A549 treated with Mapracorat at 1 μM for 4 hours (cell line): ENCODE results near the gene NUPR2. TPM values are rescaled to one million over a fixed set of nuclear protein-coding genes. Genes with fewer than 3 reads are reported as not detected.

Source experiments
- total RNA-seq: library from RNA; stranded (reverse); fragments of 200-300 nt; extraction: Qiagen RNA extraction; gene quantifications from 5 replicates; pipeline ENCODE4 v1.2.3, GENCODE V29; 2022

NUPR2 gene
- total RNA-seq, result not detected in 5 replicates

DNA sequence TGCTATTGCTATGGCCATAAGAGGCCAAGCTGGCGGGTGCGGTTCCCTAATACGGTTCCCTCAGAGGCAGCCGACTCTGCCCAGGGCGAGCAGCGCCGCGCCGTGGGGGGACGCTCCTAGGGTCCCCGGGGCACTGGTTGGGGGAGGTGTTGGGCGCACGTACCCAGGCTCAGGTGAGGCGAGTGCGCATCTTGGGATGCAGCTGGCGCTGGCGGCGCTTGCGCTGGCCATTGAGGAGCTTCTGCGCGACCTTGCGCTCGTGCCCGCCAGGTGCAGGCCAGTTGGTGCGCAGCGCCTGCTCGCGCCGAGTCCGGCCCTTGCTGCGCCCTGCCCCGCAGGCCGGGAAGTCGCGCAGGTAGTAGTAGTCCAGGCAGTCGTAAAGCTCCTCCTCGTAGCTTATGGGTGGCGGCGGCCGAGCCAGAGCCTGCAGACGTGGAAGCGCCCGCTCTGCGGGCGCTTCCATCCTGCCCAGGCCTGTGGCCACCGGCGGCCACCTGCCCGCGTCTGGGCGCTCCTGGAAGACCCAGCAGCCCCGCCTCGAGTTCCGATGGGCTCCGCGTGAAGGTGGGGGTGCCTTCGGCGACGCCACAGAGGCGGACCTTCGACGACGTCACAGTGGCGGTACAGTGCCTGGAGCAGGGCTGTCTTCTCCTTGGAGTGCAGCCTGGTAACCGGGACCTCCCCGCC lies at the start of gene NUPR2:
TSS of gene NUPR2 (minus strand) at position 566 of the 687 bp plus-strand sequence. CDS start at position 463, 103 bp downstream.

DNA sequence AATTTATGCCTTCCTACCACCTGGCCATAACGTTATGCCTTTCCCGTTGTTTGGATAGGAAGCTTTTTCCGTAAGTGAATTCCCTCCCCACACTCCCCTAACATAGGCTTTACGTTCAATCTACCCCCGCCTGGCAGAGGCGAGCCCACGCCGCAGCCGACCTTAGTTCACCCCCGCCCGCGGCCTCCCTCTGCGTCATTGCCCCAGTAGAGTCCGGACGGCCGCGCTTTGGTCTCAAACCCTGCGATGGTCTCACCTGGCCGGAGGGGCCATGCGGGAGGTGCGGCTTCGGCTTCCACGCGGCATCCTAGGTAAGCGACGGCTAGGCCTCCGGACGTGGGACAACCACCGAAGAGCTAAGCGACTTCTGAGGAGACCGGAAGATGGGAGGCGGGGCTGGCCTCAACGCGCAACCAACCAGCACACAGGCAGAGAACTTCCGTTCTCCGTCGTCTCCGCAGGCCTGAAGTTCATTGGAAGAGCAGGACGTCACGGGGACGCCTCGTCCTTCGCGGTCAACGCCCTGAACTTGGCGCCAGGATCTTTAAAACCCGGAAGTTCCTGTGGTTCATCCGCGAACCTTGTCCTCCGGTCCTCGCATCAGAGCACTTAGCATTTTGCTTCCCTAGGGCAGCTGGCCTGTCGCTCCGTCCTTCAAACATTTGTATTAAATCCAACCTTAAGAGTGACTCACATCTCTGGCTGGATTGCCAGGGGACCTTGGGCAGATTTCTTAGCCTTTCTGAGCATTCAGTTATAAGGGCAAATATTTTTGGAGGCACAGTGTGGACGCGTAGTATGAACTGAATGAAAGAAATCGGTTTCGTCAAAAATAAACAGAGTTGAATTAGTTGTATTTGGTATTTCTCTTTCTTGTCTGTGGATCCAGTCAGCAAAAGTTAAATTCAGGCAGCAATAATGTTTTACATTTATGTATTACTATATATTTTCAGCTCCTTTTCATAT lies 9.8 kb downstream of the NUPR2 start, which contains the start of gene CHCHD2:
TSS of gene CHCHD2 (minus strand) at position 369 of the 966 bp plus-strand sequence. CDS start at position 306, 63 bp downstream.

DNA sequence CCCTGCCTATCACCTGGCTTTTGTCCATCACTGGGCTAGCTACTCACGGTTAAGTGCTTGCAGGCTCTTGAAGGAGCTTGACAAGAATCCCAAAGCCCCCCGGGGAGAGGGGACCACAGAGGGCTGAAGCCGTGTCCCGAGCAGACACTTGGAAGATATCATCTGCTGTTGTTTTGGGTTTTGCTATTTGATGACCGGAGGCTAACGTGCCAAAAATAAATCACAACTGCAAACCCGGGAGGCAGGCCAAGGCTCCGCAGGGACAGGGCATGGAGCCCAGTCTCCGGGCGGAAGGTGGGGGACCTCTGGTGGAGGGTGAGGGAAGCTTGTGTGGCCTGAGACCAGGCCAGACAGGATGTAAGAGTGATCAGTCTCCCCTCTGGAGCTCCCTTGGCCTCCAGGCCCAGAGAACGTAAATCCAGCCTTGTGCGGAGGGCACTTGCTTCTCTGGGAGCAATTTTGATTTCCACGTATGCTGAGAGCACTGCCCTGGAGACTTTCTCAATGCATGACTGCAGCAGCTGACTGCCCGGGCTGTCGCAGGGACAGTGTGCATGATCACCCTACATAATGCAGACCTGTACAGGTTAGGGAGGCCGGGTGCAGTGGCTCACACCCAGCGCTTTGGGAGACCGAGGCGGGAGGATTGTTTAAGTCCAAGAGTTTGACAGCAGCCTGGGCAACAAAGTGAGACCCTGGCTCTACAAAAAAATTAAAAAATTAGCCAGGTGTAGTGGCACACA lies 23.3 kb downstream of the NUPR2 start, which contains the start of gene PHKG1:
TSS of gene PHKG1 (minus strand) at position 164 of the 743 bp plus-strand sequence. CDS start 4,011 bp downstream, outside the sequence.

Other genes starting within 250 kb of the NUPR2 start
- 0.49 to 1.2 TPM (median 0.56 TPM) in 5 replicates for gene ZNF713, start 229.0 kb downstream of the NUPR2 start, total RNA-seq
- gene MRPS17, start 164.5 kb downstream of the NUPR2 start, total RNA-seq, result 25.4 to 30.7 TPM (median 28.8 TPM) in 5 replicates
- gene NIPSNAP2, start 151.8 kb downstream of the NUPR2 start, total RNA-seq, result 41.4 to 58.0 TPM (median 49.2 TPM) in 5 replicates
- 21.3 to 25.7 TPM (median 21.9 TPM) in 5 replicates for gene PSPH, start 65.0 kb downstream of the NUPR2 start, total RNA-seq
- gene CCT6A, start 64.7 kb downstream of the NUPR2 start, total RNA-seq, result 251 to 287 TPM (median 264 TPM) in 5 replicates
- 106 to 116 TPM (median 114 TPM) in 5 replicates for gene SUMF2, start 52.1 kb downstream of the NUPR2 start, total RNA-seq
- 0.19 to 0.58 TPM (median 0.26 TPM) in 5 replicates for gene PHKG1, start 23.5 kb downstream of the NUPR2 start, total RNA-seq
- gene CHCHD2, start 9.9 kb downstream of the NUPR2 start, total RNA-seq, result 584 to 726 TPM (median 696 TPM) in 5 replicates